Endothelial cell of umbilical vein (primary cell): ENCODE measurements around the gene PIGA.

Experiments used
- JUN ChIP-seq: IDR thresholded peaks from 2 replicates; pipeline ENCODE4 v1.6.1; 2011; ENCODE audit warnings: borderline replicate concordance, low read depth; ENCODE audit not compliant: insufficient read length, insufficient read depth
- POLR2A ChIP-seq: IDR thresholded peaks from 2 replicates; pipeline ENCODE4 v1.6.1; 2012; ENCODE audit warnings: low read depth, mild to moderate bottlenecking, control low read depth, low read length
- POLR2AphosphoS5 ChIP-seq: IDR thresholded peaks from 2 replicates; pipeline ENCODE4 v1.6.1; 2012; ENCODE audit warnings: low read depth, mild to moderate bottlenecking, control low read depth, low read length, moderate library complexity; ENCODE audit not compliant: insufficient read depth
- TF ChIP-seq, protein P1 (sequence below), 2 donors: IDR thresholded peaks; 1 replicate in 1 of 2; 2 replicates in 1 of 2; pipeline ENCODE4 v1.5.1; 2011; ENCODE audit warnings: low read length in 2 of 2, mild to moderate bottlenecking in 2 of 2, moderate library complexity in 2 of 2, control low read depth in 1 of 2, inconsistent platforms in 1 of 2, low read depth in 1 of 2; ENCODE audit not compliant: insufficient read depth in 1 of 2; ENCODE audit errors: extremely low read depth in 1 of 2

DNA sequence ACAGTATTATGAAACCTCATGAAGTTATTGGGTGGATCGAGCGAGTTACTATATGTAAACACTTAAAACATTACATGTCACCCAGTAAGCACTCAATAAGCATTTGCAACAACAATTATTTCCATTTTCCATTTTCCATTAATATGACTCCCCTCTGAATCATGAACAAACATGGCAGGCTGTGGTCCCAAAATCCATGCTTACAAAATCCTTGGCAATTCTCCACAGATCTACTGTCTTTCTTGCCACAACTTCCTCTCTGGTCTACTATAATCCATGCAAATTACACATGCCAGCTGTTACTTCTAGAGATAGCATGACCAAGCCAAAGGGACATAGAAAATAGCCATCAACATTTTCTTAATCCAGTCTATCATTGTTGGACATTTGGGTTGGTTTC is 41.9 kb downstream of the PIGA start:
- TF ChIP-seq POLR2AphosphoS5: no peak
- TF ChIP-seq JUN: no peak
- TF ChIP-seq, protein P1, sequence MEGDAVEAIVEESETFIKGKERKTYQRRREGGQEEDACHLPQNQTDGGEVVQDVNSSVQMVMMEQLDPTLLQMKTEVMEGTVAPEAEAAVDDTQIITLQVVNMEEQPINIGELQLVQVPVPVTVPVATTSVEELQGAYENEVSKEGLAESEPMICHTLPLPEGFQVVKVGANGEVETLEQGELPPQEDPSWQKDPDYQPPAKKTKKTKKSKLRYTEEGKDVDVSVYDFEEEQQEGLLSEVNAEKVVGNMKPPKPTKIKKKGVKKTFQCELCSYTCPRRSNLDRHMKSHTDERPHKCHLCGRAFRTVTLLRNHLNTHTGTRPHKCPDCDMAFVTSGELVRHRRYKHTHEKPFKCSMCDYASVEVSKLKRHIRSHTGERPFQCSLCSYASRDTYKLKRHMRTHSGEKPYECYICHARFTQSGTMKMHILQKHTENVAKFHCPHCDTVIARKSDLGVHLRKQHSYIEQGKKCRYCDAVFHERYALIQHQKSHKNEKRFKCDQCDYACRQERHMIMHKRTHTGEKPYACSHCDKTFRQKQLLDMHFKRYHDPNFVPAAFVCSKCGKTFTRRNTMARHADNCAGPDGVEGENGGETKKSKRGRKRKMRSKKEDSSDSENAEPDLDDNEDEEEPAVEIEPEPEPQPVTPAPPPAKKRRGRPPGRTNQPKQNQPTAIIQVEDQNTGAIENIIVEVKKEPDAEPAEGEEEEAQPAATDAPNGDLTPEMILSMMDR (IDR thresholded peaks at IDR 0.05; ENCODE audit: extremely low read depth in 1 of 2, insufficient read depth in 1 of 2, low read depth in 1 of 2, low read length in 2 of 2): no peak
- no peak for TF ChIP-seq POLR2A
